OCI-LY1 (cell line): ENCODE data around the gene PLXNA2.

Experiments
- H2AFZ ChIP-seq: fragments of 200-600 bp; sonication (generic), shearing (Covaris generic); 2 replicates; pipeline ENCODE4 v1.6.0; 2014; ENCODE audit warnings: antibody characterized with exemption, mild to moderate bottlenecking, low read length
- H3F3A ChIP-seq: fragments of 200-600 bp; sonication (generic), shearing (Covaris generic); 2 replicates; pipeline ENCODE4 v1.6.0; 2014; ENCODE audit warnings: mild to moderate bottlenecking, antibody characterized with exemption, low read length, moderate library complexity; ENCODE audit not compliant: insufficient read depth
- H3K27ac ChIP-seq: fragments of 200-600 bp; sonication (generic); 2 replicates; pipeline ENCODE4 v1.5.1; 2014; ENCODE audit warnings: low read length, mixed run types, mild to moderate bottlenecking, low read depth; ENCODE audit not compliant: poor library complexity, severe bottlenecking
- H3K27me3 ChIP-seq: fragments of 200-600 bp; sonication (generic); 2 replicates; pipeline ENCODE4 v1.6.0; 2014; ENCODE audit warnings: antibody characterized with exemption, mild to moderate bottlenecking, low read length, moderate library complexity; ENCODE audit not compliant: insufficient read depth
- H3K36me3 ChIP-seq: fragments of 200-600 bp; sonication (generic); 2 replicates; pipeline ENCODE4 v1.6.1; 2014; ENCODE audit warnings: mild to moderate bottlenecking, antibody characterized with exemption, low read length, moderate library complexity, mixed read lengths; ENCODE audit not compliant: insufficient read depth
- H3K4me1 ChIP-seq: fragments of 200-600 bp; sonication (generic); 2 replicates; pipeline ENCODE4 v1.5.1; 2014; ENCODE audit warnings: mild to moderate bottlenecking, low read length, moderate library complexity; ENCODE audit not compliant: insufficient read depth, severe bottlenecking
- H3K4me2 ChIP-seq: fragments of 200-600 bp; sonication (generic), shearing (Covaris generic); 2 replicates; pipeline ENCODE4 v1.6.1; 2014; ENCODE audit warnings: low read length
- H3K4me3 ChIP-seq: fragments of 200-600 bp; sonication (generic); 2 replicates; pipeline ENCODE4 v1.5.1; 2014; ENCODE audit warnings: low read length, low read depth, mild to moderate bottlenecking, mixed read lengths; ENCODE audit not compliant: poor library complexity, severe bottlenecking
- H3K79me2 ChIP-seq: fragments of 200-600 bp; shearing (Covaris generic); 2 replicates; pipeline ENCODE4 v1.6.1; 2016; ENCODE audit warnings: mixed run types, low read length, mixed read lengths; ENCODE audit not compliant: insufficient read depth
- H3K9ac ChIP-seq: fragments of 200-600 bp; sonication (generic), shearing (Covaris generic); 2 replicates; pipeline ENCODE4 v1.6.1; 2014; ENCODE audit warnings: mild to moderate bottlenecking, low read length, mixed read lengths
- H3K9me2 ChIP-seq: fragments of 200-600 bp; sonication (generic), shearing (Covaris generic); 2 replicates; pipeline ENCODE4 v1.6.1; 2014; ENCODE audit warnings: low read depth, mild to moderate bottlenecking, low read length, mixed read lengths
- H3K9me3 ChIP-seq: fragments of 200-600 bp; shearing (Covaris generic); 2 replicates; pipeline ENCODE4 v1.6.1; 2014; ENCODE audit warnings: low read length, mixed read lengths
- H4K20me1 ChIP-seq: fragments of 200-600 bp; sonication (generic), shearing (Covaris generic); 2 replicates; pipeline ENCODE4 v1.6.0; 2016; ENCODE audit warnings: mild to moderate bottlenecking, low read length; ENCODE audit not compliant: insufficient read depth
- CTCF ChIP-seq: fragments of 200-600 bp; sonication (generic), shearing (Covaris generic); IDR thresholded peaks from 2 replicates; pipeline ENCODE4 v1.5.1; 2017; ENCODE audit warnings: mild to moderate bottlenecking, antibody characterized with exemption, low read length, moderate library complexity, mixed read lengths
- EZH2 ChIP-seq: fragments of 200-600 bp; sonication (generic), shearing (Covaris generic); IDR thresholded peaks from 2 replicates; pipeline ENCODE4 v1.8.0; 2017; ENCODE audit warnings: borderline replicate concordance, mixed run types, mild to moderate bottlenecking, antibody characterized with exemption, low read length, moderate library complexity, mixed read lengths

The PLXNA2 gene

DNA sequence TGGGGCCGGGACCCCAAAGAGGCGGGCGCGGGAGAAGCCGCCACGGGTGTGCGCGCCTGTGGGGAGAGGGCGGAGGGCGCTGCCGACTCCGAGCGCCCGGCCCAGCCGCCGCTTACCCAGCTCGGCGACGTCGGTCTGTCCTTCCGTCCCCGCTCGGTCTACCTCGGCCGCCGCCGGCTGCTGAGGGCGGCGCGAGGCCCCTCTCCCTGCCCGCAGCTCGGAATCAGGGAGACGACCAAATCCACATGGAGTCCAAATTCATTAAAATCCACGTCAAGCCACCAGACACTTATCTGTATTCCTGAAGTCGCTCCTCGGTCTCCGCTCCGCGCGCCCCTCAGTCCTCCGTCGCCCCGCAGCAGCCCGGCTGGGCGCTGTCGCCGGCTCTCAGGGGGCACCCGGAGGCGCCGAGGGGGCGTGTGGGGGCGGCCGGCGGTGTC is 637 bp downstream of the PLXNA2 start:
- Histone ChIP-seq H3K79me2 (no peaks in the 10 kb centered on the region), H3K9ac (no peak overlapping the region; the same call in 1 of the 2 replicates), H3K9me2 (no peaks in the 10 kb centered on the region), H3K27ac (no peak overlapping the region), H2AFZ (no peak overlapping the region), H3K4me1 (peaks cover 16% of the 10 kb centered on the region), H3K9me3 (no peaks in the 10 kb centered on the region), H3K27me3 (no peaks in the 10 kb centered on the region; the same call in 1 of the 2 replicates), H4K20me1 (no peaks in the 10 kb centered on the region), H3K4me2 (peak overlapping the region; percentile 68), H3K36me3 (no peaks in the 10 kb centered on the region), H3F3A (no peaks in the 10 kb centered on the region), H3K4me3 (peak overlapping the region; percentile 56)
- TF ChIP-seq CTCF (no peak), EZH2 (no peak)

GRCh38 chr1:208242941-208243526 is 1.1 kb downstream of the PLXNA2 start:
- no peak for TF ChIP-seq CTCF
- TF ChIP-seq EZH2: no peak
- Histone ChIP-seq H3K9me2 (no peaks in the 10 kb centered on the region), H3K4me2 (no peak overlapping the region), H4K20me1 (no peaks in the 10 kb centered on the region), H3K4me1 (peaks cover 16% of the 10 kb centered on the region), H3K4me3 (no peak overlapping the region), H3K79me2 (no peaks in the 10 kb centered on the region), H3K27ac (no peak overlapping the region), H3K36me3 (no peaks in the 10 kb centered on the region), H3K27me3 (no peaks in the 10 kb centered on the region; the same call in 1 of the 2 replicates), H2AFZ (no peak overlapping the region), H3K9ac (no peak overlapping the region), H3K9me3 (no peaks in the 10 kb centered on the region), H3F3A (no peaks in the 10 kb centered on the region)

GRCh38 chr1:208242146-208242545 is 2.0 kb downstream of the PLXNA2 start:
- no peak overlapping the region for H2AFZ ChIP-seq
- H3K27ac ChIP-seq: no peak overlapping the region
- H3K4me3 ChIP-seq: no peak overlapping the region
- H3K9me3 ChIP-seq: no peaks in the 10 kb centered on the region
- no peaks in the 10 kb centered on the region for H4K20me1 ChIP-seq
- TF ChIP-seq CTCF (no peak), EZH2 (no peak)
- H3F3A ChIP-seq: no peaks in the 10 kb centered on the region
- no peaks in the 10 kb centered on the region for H3K36me3 ChIP-seq
- H3K9ac ChIP-seq: no peak overlapping the region
- no peak overlapping the region for H3K4me2 ChIP-seq
- no peaks in the 10 kb centered on the region; the same call in 1 of the 2 replicates for H3K27me3 ChIP-seq
- no peaks in the 10 kb centered on the region for H3K9me2 ChIP-seq
- H3K79me2 ChIP-seq: no peaks in the 10 kb centered on the region
- H3K4me1 ChIP-seq: peaks cover 16% of the 10 kb centered on the region
